Measurements from ENCODE around the gene PRKACB.

GRCh38 chr1:84253036-84253435 lies 109.0 kb downstream of the PRKACB start:
- TF ChIP-seq CTCF (optimal IDR thresholded peaks at IDR 0.05 in 1 of 3, IDR thresholded peaks at IDR 0.05 in 1 of 3, conservative IDR thresholded peaks at IDR 0.05 in 1 of 3; ENCODE audit: extremely low read depth in 1 of 3, insufficient read depth in 2 of 3, low read length in 3 of 3) (no peak), EZH2 (IDR thresholded peaks at IDR 0.05; ENCODE audit: low read length) (no peak)
